GM23248 (cell line): Measurements from ENCODE around the gene MAP2K7. TPM values are rescaled to one million over a fixed set of nuclear protein-coding genes. Genes with fewer than 3 reads are reported as not detected.

Source experiments
- DNase-seq: peaks from one replicate; pipeline ENCODE4 v3.0.0-alpha.2; 2015
- H2AFZ ChIP-seq: fragments of 200-600 bp; sonication (generic); 2 replicates; pipeline ENCODE4 v1.6.1; 2016; ENCODE audit warnings: antibody characterized with exemption
- H3F3A ChIP-seq: fragments of 200-600 bp; sonication (generic); 2 replicates; pipeline ENCODE4 v1.6.1; 2016; ENCODE audit warnings: mild to moderate bottlenecking, antibody characterized with exemption, mixed run types; ENCODE audit not compliant: insufficient read depth
- H3K27ac ChIP-seq: fragments of 200-600 bp; sonication (generic); 2 replicates; pipeline ENCODE4 v1.5.1; 2016; ENCODE audit warnings: mild to moderate bottlenecking
- H3K27me3 ChIP-seq: fragments of 200-600 bp; sonication (generic); replicated peaks from 2 replicates; pipeline ENCODE4 v1.6.1; 2016; ENCODE audit warnings: mild to moderate bottlenecking; ENCODE audit not compliant: insufficient read depth
- H3K36me3 ChIP-seq: fragments of 200-600 bp; sonication (generic); 2 replicates; pipeline ENCODE4 v1.6.1; 2016; ENCODE audit warnings: low read depth, mild to moderate bottlenecking
- H3K4me1 ChIP-seq: fragments of 200-600 bp; sonication (generic); 2 replicates; pipeline ENCODE4 v1.6.1; 2016; ENCODE audit warnings: mild to moderate bottlenecking; ENCODE audit not compliant: insufficient read depth
- H3K4me2 ChIP-seq: fragments of 200-600 bp; sonication (generic); one replicate; pipeline ENCODE4 v1.6.1; 2016; ENCODE audit warnings: mild to moderate bottlenecking; ENCODE audit not compliant: unreplicated experiment
- H3K4me3 ChIP-seq: fragments of 200-600 bp; sonication (generic); 2 replicates; pipeline ENCODE4 v1.5.1; 2016; ENCODE audit warnings: mild to moderate bottlenecking
- H3K79me2 ChIP-seq: fragments of 200-600 bp; sonication (generic); 2 replicates; pipeline ENCODE4 v1.6.1; 2016; ENCODE audit warnings: mild to moderate bottlenecking; ENCODE audit not compliant: insufficient read depth
- H3K9ac ChIP-seq: fragments of 200-600 bp; sonication (generic); 2 replicates; pipeline ENCODE4 v1.6.1; 2016; ENCODE audit warnings: mild to moderate bottlenecking
- H3K9me2 ChIP-seq: fragments of 200-600 bp; sonication (generic); 2 replicates; pipeline ENCODE4 v1.6.1; 2016; ENCODE audit warnings: mixed run types, mild to moderate bottlenecking, moderate library complexity; ENCODE audit not compliant: insufficient read depth
- H3K9me3 ChIP-seq: fragments of 200-600 bp; sonication (generic); one replicate; pipeline ENCODE4 v1.6.1; 2017; ENCODE audit warnings: low read depth
- H4K20me1 ChIP-seq: fragments of 200-600 bp; sonication (generic); 2 replicates; pipeline ENCODE4 v1.6.0; 2016; ENCODE audit not compliant: insufficient read depth
- EZH2 ChIP-seq: fragments of 200-600 bp; sonication (generic); IDR thresholded peaks from 2 replicates; pipeline ENCODE4 v1.6.1; 2018; ENCODE audit warnings: antibody characterized with exemption, mild to moderate bottlenecking; ENCODE audit not compliant: insufficient read depth, poor library complexity, severe bottlenecking
- EZH2phosphoT487 ChIP-seq: fragments of 200-600 bp; sonication (generic); IDR thresholded peaks from 2 replicates; pipeline ENCODE4 v1.6.1; 2018; ENCODE audit warnings: antibody characterized with exemption, moderate library complexity, mild to moderate bottlenecking, low read depth; ENCODE audit not compliant: insufficient read depth
- WGBS, 2 experiments: methylation state at CpG; one replicate each; pipeline ENCODE4 v1.1.6; 2015 to 2017; ENCODE audit warnings: low lambda C conversion rate in 2 of 2, low coverage in 1 of 2; ENCODE audit errors: missing lambda C conversion rate in 2 of 2; 5-methylcytosine and 5-hydroxymethylcytosine counted together
- in situ Hi-C: fragments of 300-500 bp; cut with MboI; formaldehyde crosslinking; loops from 2 replicates; pipeline ENCODE4 v1.15.0; 2020
- polyA plus RNA-seq: library from polyadenylated mRNA; unstranded; fragments of >200 nt; fragmentation: Nextera tagmentation; extraction: Ambion mirVana; gene quantifications from 2 replicates; pipeline ENCODE4 v1.2.1, GENCODE V29; 2016
- total RNA-seq: library from RNA; depleted of rRNA; stranded (reverse); fragments of >200 nt; shearing (Covaris generic); gene quantifications from 2 replicates; pipeline ENCODE4 v1.2.3, GENCODE V29; 2014

The MAP2K7 gene
- total and polyA plus RNA-seq, 2 experiments from 2014 or later = 4.6 to 9.7 TPM

DNA sequence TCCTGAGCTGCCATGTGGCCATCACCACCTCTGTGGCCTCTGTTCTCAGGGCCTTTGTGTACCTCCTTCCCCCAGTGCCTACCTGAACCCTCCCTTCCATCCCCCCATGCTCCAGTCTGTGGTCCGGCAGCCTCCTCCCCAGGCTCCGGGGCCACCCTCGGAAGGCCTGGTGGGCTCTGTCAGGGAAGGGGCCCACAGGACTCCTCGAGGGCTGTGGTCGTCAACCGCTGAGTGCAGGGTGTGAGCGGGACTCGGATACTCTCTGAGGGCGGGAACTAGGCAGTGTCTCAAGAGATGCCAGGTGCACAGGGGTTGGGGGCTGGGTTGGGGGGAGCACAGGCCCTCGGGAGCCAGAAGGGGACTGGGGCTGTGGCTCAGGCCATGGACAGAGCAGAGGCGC lies 3.9 kb downstream of the MAP2K7 start:
- DNase-seq = no peak
- no peaks in the 10 kb centered on the region; the same call in 1 of the 2 replicates for H4K20me1 ChIP-seq
- no peak overlapping the region for H3K4me3 ChIP-seq
- H3K27ac ChIP-seq = no peak overlapping the region
- no peak overlapping the region for H3K9ac ChIP-seq
- H3F3A ChIP-seq = no peaks in the 10 kb centered on the region
- H2AFZ ChIP-seq = no peak overlapping the region
- TF ChIP-seq EZH2 (no peak), EZH2phosphoT487 (no peak)
- no peaks in the 10 kb centered on the region for H3K27me3 ChIP-seq
- H3K4me2 ChIP-seq = no peak overlapping the region
- WGBS, 2 experiments = 83 to 89% methylated on average over 11 of the region's 11 CpGs
- H3K79me2 ChIP-seq = peaks cover 48% of the 10 kb centered on the region
- no peaks in the 10 kb centered on the region for H3K36me3 ChIP-seq
- no peaks in the 10 kb centered on the region for H3K9me3 ChIP-seq
- H3K4me1 ChIP-seq = peaks cover 7% of the 10 kb centered on the region
- no peaks in the 10 kb centered on the region for H3K9me2 ChIP-seq
- in situ Hi-C loops = no loop called here

DNA sequence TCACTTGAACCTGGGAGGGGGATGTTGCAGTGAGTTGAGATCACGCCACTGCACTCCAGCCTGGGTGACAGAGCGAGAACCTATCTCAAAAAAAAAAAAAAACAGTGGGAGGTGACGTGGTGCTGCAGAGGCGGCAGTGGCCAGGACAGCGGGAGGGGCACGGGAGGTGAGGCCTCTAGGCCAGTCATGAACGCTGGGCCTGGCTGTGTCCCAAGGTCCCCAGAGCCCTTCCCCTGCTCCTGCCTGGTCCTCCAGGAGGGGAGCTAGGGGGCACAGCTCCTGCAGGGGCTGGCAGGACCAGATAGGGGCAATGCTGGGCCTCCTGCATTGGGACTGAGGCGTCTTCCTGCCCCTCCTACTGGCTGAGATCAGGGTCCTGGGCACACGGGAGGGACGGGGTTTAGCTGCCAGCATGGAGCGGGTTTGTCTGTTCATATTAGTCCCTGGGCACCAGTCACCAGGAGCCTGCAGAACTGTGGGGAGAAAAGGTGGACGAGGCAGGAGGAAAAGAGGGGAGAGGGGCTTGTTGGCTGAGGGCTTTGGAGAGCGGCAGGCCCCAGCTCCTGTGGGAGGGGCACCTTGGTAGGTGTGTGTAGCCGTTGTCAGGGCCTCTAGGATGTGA lies 4.5 kb downstream of the MAP2K7 start:
- Histone ChIP-seq H3F3A (no peaks in the 10 kb centered on the region), H3K9ac (no peak overlapping the region), H3K4me1 (peaks cover 7% of the 10 kb centered on the region), H3K9me3 (no peaks in the 10 kb centered on the region), H3K9me2 (no peaks in the 10 kb centered on the region), H3K36me3 (no peaks in the 10 kb centered on the region; the same call in 1 of the 2 replicates), H2AFZ (no peak overlapping the region), H3K27me3 (no peaks in the 10 kb centered on the region), H3K4me2 (no peak overlapping the region), H3K79me2 (peaks cover 48% of the 10 kb centered on the region), H3K4me3 (no peak overlapping the region), H3K27ac (no peak overlapping the region), H4K20me1 (no peaks in the 10 kb centered on the region; the same call in 1 of the 2 replicates)
- DNase-seq = no peak
- 81 to 82% methylated on average over 13 to 14 of the region's 14 CpGs for WGBS, 2 experiments
- TF ChIP-seq EZH2 (no peak), EZH2phosphoT487 (no peak)
- in situ Hi-C loops = no loop called here

GRCh38 chr19:7908742-7909461 lies 5.2 kb downstream of the MAP2K7 start:
- peaks cover 48% of the 10 kb centered on the region for H3K79me2 ChIP-seq
- H3K36me3 ChIP-seq = no peaks in the 10 kb centered on the region; the same call in 1 of the 2 replicates
- no peak overlapping the region for H2AFZ ChIP-seq
- in situ Hi-C loops = no loop called here
- H3K27me3 ChIP-seq = no peaks in the 10 kb centered on the region
- 85 to 90% methylated on average over 10 to 19 of the region's 19 CpGs for WGBS, 2 experiments
- H3K9me3 ChIP-seq = no peaks in the 10 kb centered on the region
- no peaks in the 10 kb centered on the region; the same call in 1 of the 2 replicates for H4K20me1 ChIP-seq
- H3K4me2 ChIP-seq = no peak overlapping the region
- peaks cover 7% of the 10 kb centered on the region for H3K4me1 ChIP-seq
- H3F3A ChIP-seq = no peaks in the 10 kb centered on the region
- no peak overlapping the region for H3K27ac ChIP-seq
- H3K9me2 ChIP-seq = no peaks in the 10 kb centered on the region
- H3K4me3 ChIP-seq = no peak overlapping the region
- no peak overlapping the region for H3K9ac ChIP-seq
- no peak for TF ChIP-seq EZH2phosphoT487
- TF ChIP-seq EZH2 = no peak
- DNase-seq = no peak

DNA sequence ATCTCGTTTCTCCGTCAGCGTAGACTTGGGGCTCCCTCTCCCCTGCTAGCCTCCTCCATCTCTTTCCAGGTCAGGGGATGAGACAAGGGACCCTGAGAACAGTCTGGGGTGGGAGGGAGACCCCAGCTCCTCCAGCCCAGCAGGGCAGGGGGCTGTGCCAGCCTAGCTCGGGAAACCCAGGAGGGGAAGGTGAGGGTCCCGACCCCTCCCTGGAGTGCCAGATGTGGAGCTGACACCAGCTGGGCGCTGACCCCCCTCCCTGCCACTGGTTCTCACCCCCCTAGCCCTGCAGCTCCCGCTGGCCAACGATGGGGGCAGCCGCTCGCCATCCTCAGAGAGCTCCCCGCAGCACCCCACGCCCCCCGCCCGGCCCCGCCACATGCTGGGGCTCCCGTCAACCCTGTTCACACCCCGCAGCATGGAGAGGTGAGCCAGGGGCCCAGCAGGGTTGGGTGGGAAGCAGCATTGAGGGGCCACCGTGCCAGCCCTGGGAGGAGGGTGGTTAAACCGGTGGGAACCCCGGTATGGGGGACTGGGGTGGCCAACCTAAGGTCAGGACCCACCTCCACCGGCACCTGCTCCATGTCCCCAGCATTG lies 5.9 kb downstream of the MAP2K7 start:
- no peak overlapping the region for H3K4me3 ChIP-seq
- H3F3A ChIP-seq = no peaks in the 10 kb centered on the region
- no peak overlapping the region for H3K4me2 ChIP-seq
- no peak overlapping the region for H3K9ac ChIP-seq
- peaks cover 7% of the 10 kb centered on the region for H3K4me1 ChIP-seq
- no peaks in the 10 kb centered on the region for H3K27me3 ChIP-seq
- no peaks in the 10 kb centered on the region for H3K9me2 ChIP-seq
- no peaks in the 10 kb centered on the region; the same call in 1 of the 2 replicates for H3K36me3 ChIP-seq
- TF ChIP-seq EZH2phosphoT487 (no peak), EZH2 (no peak)
- H4K20me1 ChIP-seq = no peaks in the 10 kb centered on the region; the same call in 1 of the 2 replicates
- in situ Hi-C loops = no loop called here
- 94% methylated on average over 9 to 14 of the region's 21 CpGs for WGBS, 2 experiments
- H3K79me2 ChIP-seq = peaks cover 43% of the 10 kb centered on the region
- H3K9me3 ChIP-seq = no peaks in the 10 kb centered on the region
- H2AFZ ChIP-seq = no peak overlapping the region
- H3K27ac ChIP-seq = no peak overlapping the region
- no peak for DNase-seq
